Liver (tissue), 9 donors: ENCODE measurements around the gene SLC1A2. TPM values are rescaled to one million over a fixed set of nuclear protein-coding genes. Genes with fewer than 3 reads are reported as not detected.

Experiments used
- DNase-seq: peaks from one replicate; pipeline ENCODE4 v3.0.0-alpha.2; 2017; ENCODE audit warnings: low spot score
- H3K27ac ChIP-seq, 2 donors: one replicate each; pipeline ENCODE4 v1.7.0; 2013; ENCODE audit warnings: inconsistent platforms in 2 of 2, low read length in 2 of 2, control low read depth in 1 of 2, low read depth in 1 of 2, mild to moderate bottlenecking in 1 of 2
- H3K27me3 ChIP-seq, 4 donors: one replicate each; pipeline versions ENCODE4 v1.6.1 to v1.7.0; 2013; ENCODE audit warnings: low read length in 3 of 4, inconsistent platforms in 1 of 4, mild to moderate bottlenecking in 1 of 4, moderate library complexity in 1 of 4; ENCODE audit not compliant: control insufficient read depth in 4 of 4, insufficient read depth in 4 of 4
- H3K36me3 ChIP-seq, 4 donors: one replicate each; pipeline versions ENCODE4 v1.6.1 to v1.7.0; 2013; ENCODE audit warnings: low read length in 3 of 4, mild to moderate bottlenecking in 3 of 4, low read depth in 1 of 4, moderate library complexity in 1 of 4; ENCODE audit not compliant: control insufficient read depth in 4 of 4, insufficient read depth in 3 of 4
- H3K4me1 ChIP-seq, 4 donors: one replicate each; pipeline versions ENCODE4 v1.6.1 to v1.7.0; 2013; ENCODE audit warnings: low read length in 3 of 4, mild to moderate bottlenecking in 3 of 4, moderate library complexity in 1 of 4; ENCODE audit not compliant: control insufficient read depth in 4 of 4, insufficient read depth in 4 of 4
- H3K4me3 ChIP-seq, 3 donors: one replicate each; pipeline versions ENCODE4 v1.6.1 to v1.7.0; 2013; ENCODE audit warnings: low read length in 3 of 3, control low read depth in 1 of 3, low read depth in 1 of 3, mild to moderate bottlenecking in 1 of 3
- H3K9ac ChIP-seq, 2 donors: one replicate each; pipeline ENCODE4 v1.7.0; 2013; ENCODE audit warnings: low read length in 2 of 2, mild to moderate bottlenecking in 2 of 2, moderate library complexity in 2 of 2, control low read depth in 1 of 2, low read depth in 1 of 2
- H3K9me3 ChIP-seq, 4 donors: one replicate each; pipeline versions ENCODE4 v1.6.1 to v1.7.0; 2013; ENCODE audit warnings: low read length in 3 of 4; ENCODE audit not compliant: control insufficient read depth in 4 of 4
- ATF3 ChIP-seq: IDR thresholded peaks from 2 replicates; pipeline ENCODE4 v1.6.1; 2016; ENCODE audit warnings: antibody characterized with exemption
- CTCF ChIP-seq: fragments of 150-350 bp; IDR thresholded peaks from 2 replicates; pipeline ENCODE4 v1.5.1; 2017; ENCODE audit warnings: improper control_type of control experiment, low read depth, low read length; ENCODE audit not compliant: missing input control
- EGR1 ChIP-seq, 2 donors: IDR thresholded peaks; 2 replicates each; pipeline ENCODE4 v1.6.1; 2016 to 2018; ENCODE audit warnings: antibody characterized with exemption in 2 of 2, low read depth in 2 of 2
- FOXA1 ChIP-seq: IDR thresholded peaks from 2 replicates; pipeline ENCODE4 v1.6.1; 2016; ENCODE audit warnings: antibody characterized with exemption
- FOXA2 ChIP-seq: IDR thresholded peaks from 2 replicates; pipeline ENCODE4 v1.6.1; 2016; ENCODE audit warnings: antibody characterized with exemption
- GABPA ChIP-seq, 2 donors: IDR thresholded peaks in 1 of 2; conservative IDR thresholded peaks in 1 of 2; 2 replicates each; pipeline ENCODE4 v1.6.1; 2016; ENCODE audit warnings: antibody characterized with exemption in 2 of 2, mild to moderate bottlenecking in 1 of 2, moderate library complexity in 1 of 2
- HNF4A ChIP-seq, 2 donors: conservative IDR thresholded peaks; 2 replicates each; pipeline ENCODE4 v1.6.1; 2016; ENCODE audit warnings: antibody characterized with exemption in 2 of 2, mild to moderate bottlenecking in 2 of 2
- HNF4G ChIP-seq: IDR thresholded peaks from 2 replicates; pipeline ENCODE4 v1.6.1; 2016; ENCODE audit warnings: antibody characterized with exemption
- JUND ChIP-seq, 2 donors: IDR thresholded peaks; 2 replicates each; pipeline ENCODE4 v1.6.1; 2016; ENCODE audit warnings: antibody characterized with exemption in 2 of 2
- MAX ChIP-seq: IDR thresholded peaks from 2 replicates; pipeline ENCODE4 v1.6.1; 2016; ENCODE audit warnings: antibody characterized with exemption
- NR2F2 ChIP-seq: IDR thresholded peaks from 2 replicates; pipeline ENCODE4 v1.6.1; 2016; ENCODE audit warnings: antibody characterized with exemption
- RAD21 ChIP-seq, 2 donors: IDR thresholded peaks; 2 replicates each; pipeline ENCODE4 v1.6.1; 2016; ENCODE audit warnings: antibody characterized with exemption in 2 of 2, mild to moderate bottlenecking in 2 of 2
- REST ChIP-seq: IDR thresholded peaks from 2 replicates; pipeline ENCODE4 v1.6.1; 2016; ENCODE audit warnings: antibody characterized with exemption, mild to moderate bottlenecking
- RXRA ChIP-seq, 2 donors: IDR thresholded peaks; 2 replicates each; pipeline ENCODE4 v1.6.1; 2017 to 2018; ENCODE audit warnings: antibody characterized with exemption in 2 of 2, mild to moderate bottlenecking in 1 of 2
- SP1 ChIP-seq: IDR thresholded peaks from 2 replicates; pipeline ENCODE4 v1.6.1; 2018; ENCODE audit warnings: antibody characterized with exemption, mild to moderate bottlenecking
- TAF1 ChIP-seq: conservative IDR thresholded peaks from 2 replicates; pipeline ENCODE4 v1.6.1; 2016; ENCODE audit warnings: antibody characterized with exemption, mild to moderate bottlenecking
- YY1 ChIP-seq: IDR thresholded peaks from 2 replicates; pipeline ENCODE4 v1.6.1; 2016; ENCODE audit warnings: antibody characterized with exemption, mild to moderate bottlenecking
- ZBTB33 ChIP-seq: IDR thresholded peaks from 2 replicates; pipeline ENCODE4 v1.6.1; 2016; ENCODE audit warnings: antibody characterized with exemption
- WGBS: extraction: QIAGEN DNeasy Blood & Tissue Kit; methylation state at CpG from one replicate; pipeline ENCODE4 v1.1.7; 2013; 5-methylcytosine and 5-hydroxymethylcytosine counted together
- polyA plus RNA-seq, 2 donors: library from polyadenylated mRNA; stranded (reverse) in 1 of 2; unstranded in 1 of 2; fragments of 200-250 nt in 1 of 2; fragments of >200 nt in 1 of 2; fragmentation: Nextera tagmentation in 1 of 2; extraction: Ambion mirVana in 1 of 2; gene quantifications; one replicate each; pipeline versions ENCODE4 v1.2.1 to v1.2.3, GENCODE V29; 2013 to 2015
- total RNA-seq, 2 donors: library from RNA; depleted of rRNA; stranded (reverse); fragments of >200 nt; gene quantifications; one replicate each; pipeline ENCODE4 v1.2.3, GENCODE V29; 2014
- donor health status: healthy.
- donor health status: healthy.
- donor health status: healthy.
- donor health status: healthy.
- donor health status: healthy.

The SLC1A2 gene
- total and polyA plus RNA-seq, 4 donors = 6.4 to 19.5 (median 13.5) TPM

- no peaks in the 10 kb centered on the region for H3K27me3 ChIP-seq
- no peak overlapping the region for H3K9ac ChIP-seq
- no peak overlapping the region for H3K27ac ChIP-seq
- H3K4me1 ChIP-seq = peaks cover 5 to 15% (median 9%) of the 10 kb centered on the region in 4 donors
- peaks cover 0 to 6% (median under 1%) of the 10 kb centered on the region in 4 donors for H3K36me3 ChIP-seq
- TF ChIP-seq RAD21 (IDR thresholded peaks at IDR 0.05) (no peak), FOXA1 (no peak), CTCF (no peak), SP1 (no peak), ZBTB33 (no peak), MAX (no peak), TAF1 (no peak), ATF3 (no peak), REST (no peak), FOXA2 (no peak), YY1 (no peak), HNF4G (no peak), EGR1 (IDR thresholded peaks at IDR 0.05; ENCODE audit: low read depth in 2 of 2) (no peak), JUND (IDR thresholded peaks at IDR 0.05) (no peak), NR2F2 (no peak), RXRA (IDR thresholded peaks at IDR 0.05) (no peak), GABPA (IDR thresholded peaks at IDR 0.05 in 1 of 2, conservative IDR thresholded peaks at IDR 0.05 in 1 of 2) (no peak), HNF4A (conservative IDR thresholded peaks at IDR 0.05) (no peak)
- H3K9me3 ChIP-seq = peaks cover 0 to 3% (median 0%) of the 10 kb centered on the region in 4 donors
- H3K4me3 ChIP-seq = no peak overlapping the region
- DNase-seq = no peak
- 98% methylated on average over 4 of the region's 4 CpGs for WGBS
Observed at GRCh38 chr11:35302398-35302797, 117.0 kb downstream of the SLC1A2 start.
